Dermis microvascular lymphatic vessel endothelial cell (primary cell): ENCODE measurements around the gene RNASET2. TPM values are rescaled to one million over a fixed set of nuclear protein-coding genes. Genes with fewer than 3 reads are reported as not detected.

Experiments
- DNase-seq, 2 donors: peaks; one replicate each; pipeline versions ENCODE4 v3.0.0 to v3.0.0-alpha.2; 2010; ENCODE audit warnings: low read depth in 2 of 2
- total RNA-seq: library from RNA; depleted of rRNA; stranded (reverse); fragments of >200 nt; gene quantifications from 2 replicates; pipeline ENCODE4 v1.2.1, GENCODE V29; 2014

The RNASET2 gene
- total RNA-seq: 10.7 and 11.6 TPM in 2 replicates

- peak; percentile 59 to 90 for DNase-seq
Measured at GRCh38 chr6:166956444-166957086, at the start of gene RNASET2. Gene RNASET2, minus strand, starts transcription at chr6:166956550. Its CDS starts 368 bp downstream, at chr6:166956182.

GRCh38 chr6:167005350-167006159, 49.2 kb upstream of the RNASET2 start:
- DNase-seq: no peak

GRCh38 chr6:167000759-167001158, 44.4 kb upstream of the RNASET2 start:
- no peak for DNase-seq

GRCh38 chr6:166999884-167000253, 43.5 kb upstream of the RNASET2 start:
- no peak for DNase-seq

- peak; percentile 84 to 97 for DNase-seq
Measured at GRCh38 chr6:166999145-166999883, 43.0 kb upstream of the RNASET2 start, which contains the start of gene CEP43. Gene CEP43, plus strand, starts transcription at chr6:166999397. Its CDS starts 16 bp downstream, at chr6:166999413.

- DNase-seq: peak in 1 of 2 donors; percentile 6
Measured at GRCh38 chr6:166998256-166999144, 42.1 kb upstream of the RNASET2 start.

- peak; percentile 38 to 80 for DNase-seq
Measured at GRCh38 chr6:166997768-166998255, 41.5 kb upstream of the RNASET2 start.

GRCh38 chr6:166997348-166997747, 41.0 kb upstream of the RNASET2 start:
- no peak for DNase-seq

GRCh38 chr6:166996406-166996805, 40.1 kb upstream of the RNASET2 start:
- no peak for DNase-seq

GRCh38 chr6:166989427-166990032, 33.2 kb upstream of the RNASET2 start:
- peak; percentile 26 to 61 for DNase-seq

GRCh38 chr6:166988674-166989201, 32.4 kb upstream of the RNASET2 start:
- DNase-seq: no peak

- no peak for DNase-seq
Measured at GRCh38 chr6:166987930-166988329, 31.6 kb upstream of the RNASET2 start.

- DNase-seq: no peak
Measured at GRCh38 chr6:166987448-166987847, 31.1 kb upstream of the RNASET2 start.

GRCh38 chr6:166980738-166981137, 24.4 kb upstream of the RNASET2 start:
- no peak for DNase-seq

GRCh38 chr6:166977621-166978525, 21.5 kb upstream of the RNASET2 start:
- no peak for DNase-seq

- no peak for DNase-seq
Measured at GRCh38 chr6:166976636-166977035, 20.3 kb upstream of the RNASET2 start.

GRCh38 chr6:166972101-166972500, 15.8 kb upstream of the RNASET2 start:
- no peak for DNase-seq

GRCh38 chr6:166971271-166971670, 14.9 kb upstream of the RNASET2 start:
- no peak for DNase-seq

- no peak for DNase-seq
Measured at GRCh38 chr6:166970776-166971175, 14.4 kb upstream of the RNASET2 start.
